Cardiac muscle cell (in vitro differentiated cells and primary cell): ENCODE data around the gene NARS2. TPM values are rescaled to one million over a fixed set of nuclear protein-coding genes. Genes with fewer than 3 reads are reported as not detected.

Source experiments
- DNase-seq, 2 donors: peaks; one replicate each; pipeline versions ENCODE4 v3.0.0 to v3.0.0-alpha.2; 2010 to 2017; ENCODE audit warnings: low read depth in 1 of 2, low spot score in 1 of 2
- H3K27ac ChIP-seq: fragments of 200-600 bp; sonication (generic); 2 replicates; pipeline ENCODE4 v1.5.1; 2016
- H3K27me3 ChIP-seq: fragments of 200-600 bp; sonication (generic); 2 replicates; pipeline ENCODE4 v1.6.0; 2016; ENCODE audit warnings: control low read depth
- H3K36me3 ChIP-seq: fragments of 200-600 bp; sonication (generic); 2 replicates; pipeline ENCODE4 v1.5.1; 2016; ENCODE audit warnings: control low read depth
- H3K4me1 ChIP-seq: fragments of 200-600 bp; sonication (generic); 2 replicates; pipeline ENCODE4 v1.8.1; 2017; ENCODE audit warnings: low read depth, mild to moderate bottlenecking, mixed run types
- H3K4me3 ChIP-seq: fragments of 200-600 bp; sonication (generic); 2 replicates; pipeline ENCODE4 v1.5.1; 2016; ENCODE audit warnings: mild to moderate bottlenecking
- H3K9me3 ChIP-seq: fragments of 200-600 bp; sonication (generic); 2 replicates; pipeline ENCODE4 v1.5.1; 2017; ENCODE audit warnings: low read depth, mild to moderate bottlenecking, control low read depth
- CTCF ChIP-seq: IDR thresholded peaks from 2 replicates; pipeline ENCODE4 v1.5.1; 2012; ENCODE audit warnings: low read depth, mild to moderate bottlenecking, low read length
- polyA plus RNA-seq: library from polyadenylated mRNA; unstranded; fragments of >200 nt; fragmentation: Nextera tagmentation; extraction: Ambion mirVana; gene quantifications from 2 replicates; pipeline ENCODE4 v1.2.1, GENCODE V29; 2016
- total RNA-seq: library from RNA; depleted of rRNA; stranded (reverse); fragments of >200 nt; gene quantifications from 2 replicates; pipeline ENCODE4 v1.2.3, GENCODE V29; 2016

Gene NARS2
- total and polyA plus RNA-seq, 2 experiments from 2014 or later: 27.2 to 40.5 TPM

GRCh38 chr11:78391424-78391823 lies 183.2 kb downstream of the NARS2 start:
- H3K27me3 ChIP-seq: no peaks in the 10 kb centered on the region
- no peak overlapping the region for H3K4me3 ChIP-seq
- no peaks in the 10 kb centered on the region for H3K9me3 ChIP-seq
- H3K36me3 ChIP-seq: no peaks in the 10 kb centered on the region
- H3K4me1 ChIP-seq: no peaks in the 10 kb centered on the region
- no peak for TF ChIP-seq CTCF
- no peak for DNase-seq
- no peak overlapping the region for H3K27ac ChIP-seq

- Histone ChIP-seq H3K4me1 (no peaks in the 10 kb centered on the region), H3K27me3 (no peaks in the 10 kb centered on the region), H3K4me3 (no peak overlapping the region), H3K36me3 (no peaks in the 10 kb centered on the region), H3K27ac (no peak overlapping the region), H3K9me3 (no peaks in the 10 kb centered on the region)
- no peak for TF ChIP-seq CTCF
- DNase-seq: no peak
Measured at GRCh38 chr11:78390809-78391208, 183.9 kb downstream of the NARS2 start.

GRCh38 chr11:78386215-78386941 lies 188.3 kb downstream of the NARS2 start:
- Histone ChIP-seq H3K4me3 (no peak overlapping the region), H3K4me1 (peaks cover 7% of the 10 kb centered on the region), H3K9me3 (no peaks in the 10 kb centered on the region), H3K36me3 (no peaks in the 10 kb centered on the region), H3K27me3 (no peaks in the 10 kb centered on the region), H3K27ac (no peak overlapping the region)
- TF ChIP-seq CTCF: no peak
- DNase-seq: no peak

Other genes with a start within 250 kb of the NARS2 start
- gene GAB2, start 157.0 kb downstream of the NARS2 start, total RNA-seq: 7.2 and 18.0 TPM in 2 replicates
- 5.3 and 8.6 TPM in 2 replicates for gene GAB2, start 157.0 kb downstream of the NARS2 start, polyA plus RNA-seq